GM19023 (cell line): ENCODE results near the gene CD300LG.

Experiments
- ATAC-seq: cut with Tn5 transposase; IDR thresholded peaks from one replicate; pipeline ENCODE4 v1.9.1; 2021; ENCODE audit warnings: mild to moderate bottlenecking, moderate library complexity; ENCODE audit not compliant: unreplicated experiment

Gene CD300LG

GRCh38 chr17:43905400-43905984 is 58.5 kb downstream of the CD300LG start:
- no peak for ATAC-seq

DNA sequence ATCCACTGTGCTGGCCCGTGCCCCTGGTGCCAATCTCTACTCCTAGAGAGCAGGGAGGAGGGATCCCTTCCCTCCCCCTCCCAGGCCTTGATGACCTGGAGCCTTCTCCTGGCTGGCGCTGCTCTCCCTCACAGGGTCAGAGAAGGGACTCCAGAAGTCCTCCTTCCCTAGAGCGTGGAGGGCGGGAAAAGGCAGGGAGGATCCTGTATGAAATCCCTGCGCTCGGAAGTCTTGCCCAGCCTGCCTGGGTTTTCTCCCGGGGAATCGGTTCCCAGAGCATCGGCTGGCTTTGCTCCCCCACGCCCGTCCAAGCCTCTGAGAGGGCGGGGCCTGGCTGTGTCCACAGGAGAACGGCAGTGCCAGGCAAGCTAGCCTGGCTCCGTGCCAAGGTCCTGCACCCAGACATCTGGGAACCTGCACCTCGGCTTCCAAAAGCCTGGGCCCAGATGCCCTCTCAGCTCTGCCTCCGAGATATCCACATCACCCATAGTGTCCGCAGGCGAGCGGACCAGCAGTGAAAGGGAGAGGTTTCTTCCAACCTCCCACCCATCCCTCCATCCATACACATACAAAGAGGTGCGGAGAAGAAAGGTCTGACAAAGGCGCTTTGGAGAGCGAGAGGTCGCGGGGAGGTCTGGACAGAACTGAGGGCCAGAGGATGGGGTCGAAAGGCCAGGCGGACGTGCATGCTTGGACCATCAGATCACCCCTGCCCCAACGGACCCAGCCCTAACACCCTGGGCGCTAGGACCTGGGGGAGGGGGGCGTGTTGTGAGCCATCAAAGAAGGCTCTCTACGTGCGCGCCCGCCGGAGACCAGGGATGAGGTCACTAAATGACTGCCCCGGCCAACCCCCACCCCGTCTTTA is 59.2 kb downstream of the CD300LG start:
- no peak for ATAC-seq

- no peak for ATAC-seq
Measured at GRCh38 chr17:43906951-43907424, 60.0 kb downstream of the CD300LG start.

DNA sequence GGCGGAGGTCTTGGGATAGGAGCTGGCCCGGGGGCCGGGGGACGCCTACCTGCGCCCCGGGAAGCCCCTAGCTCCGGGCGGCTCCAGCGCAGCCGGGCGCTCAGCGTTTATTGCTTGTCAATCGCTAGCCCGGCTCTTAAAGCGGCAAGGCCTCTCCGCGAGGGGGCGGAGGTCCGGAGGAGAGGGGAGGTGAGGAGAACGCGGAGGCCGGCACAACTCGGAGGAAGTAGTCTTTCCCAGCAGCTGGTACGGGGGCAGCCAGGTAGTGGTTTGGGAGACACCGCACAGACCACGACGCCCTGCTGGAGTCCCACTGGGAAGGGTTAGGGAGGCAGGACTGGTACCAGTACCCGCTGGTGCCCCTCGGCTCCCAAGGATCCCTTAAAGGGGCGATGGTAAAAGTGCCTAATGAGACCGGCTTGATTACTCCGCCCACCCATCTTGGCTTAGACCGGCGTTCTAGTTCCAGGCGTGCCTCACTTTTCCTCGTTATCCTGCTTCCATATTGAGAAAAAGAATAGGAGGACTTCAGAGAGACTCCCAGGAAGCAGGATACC is 60.5 kb downstream of the CD300LG start, which contains the start of gene MPP2:
Gene MPP2, minus strand, starts transcription at position 112 of the 557 bp plus-strand sequence. CDS start 3,076 bp downstream, outside the sequence.
- ATAC-seq, result no peak

DNA sequence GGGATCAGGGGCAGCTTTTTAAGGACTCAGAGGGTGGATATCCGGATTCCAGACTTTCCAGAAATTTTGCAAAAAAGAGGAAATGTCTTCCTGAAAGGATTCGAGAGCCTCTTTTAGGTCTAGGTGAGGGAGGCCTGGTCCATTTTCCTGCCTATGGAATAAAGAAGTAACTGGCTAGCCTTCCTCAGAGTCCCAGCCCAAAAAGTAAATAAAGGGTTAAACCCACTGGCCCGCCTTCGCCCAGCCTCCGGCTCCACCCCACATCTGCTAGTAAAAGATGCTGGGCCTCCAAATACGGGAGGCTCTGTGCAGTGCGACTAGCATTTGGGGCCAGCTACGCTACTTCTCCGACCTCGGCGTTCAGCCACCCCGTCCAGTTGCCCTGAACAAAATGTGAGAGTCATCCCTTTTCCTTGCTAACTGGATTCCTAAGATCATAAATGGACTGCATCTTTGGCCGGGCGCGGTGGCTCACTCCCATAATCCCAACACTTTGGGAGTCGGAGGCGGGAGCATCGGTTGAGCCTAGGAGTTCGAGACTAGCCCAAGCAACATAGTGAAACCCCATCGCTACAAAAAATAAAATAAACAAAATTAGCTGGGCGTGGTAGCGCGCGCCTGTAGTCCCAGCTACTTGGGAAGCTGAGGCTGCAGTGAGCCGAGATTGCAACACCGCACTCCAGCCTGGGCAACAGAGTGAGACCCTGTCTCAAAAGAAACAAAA is 61.2 kb downstream of the CD300LG start:
- ATAC-seq, result no peak

DNA sequence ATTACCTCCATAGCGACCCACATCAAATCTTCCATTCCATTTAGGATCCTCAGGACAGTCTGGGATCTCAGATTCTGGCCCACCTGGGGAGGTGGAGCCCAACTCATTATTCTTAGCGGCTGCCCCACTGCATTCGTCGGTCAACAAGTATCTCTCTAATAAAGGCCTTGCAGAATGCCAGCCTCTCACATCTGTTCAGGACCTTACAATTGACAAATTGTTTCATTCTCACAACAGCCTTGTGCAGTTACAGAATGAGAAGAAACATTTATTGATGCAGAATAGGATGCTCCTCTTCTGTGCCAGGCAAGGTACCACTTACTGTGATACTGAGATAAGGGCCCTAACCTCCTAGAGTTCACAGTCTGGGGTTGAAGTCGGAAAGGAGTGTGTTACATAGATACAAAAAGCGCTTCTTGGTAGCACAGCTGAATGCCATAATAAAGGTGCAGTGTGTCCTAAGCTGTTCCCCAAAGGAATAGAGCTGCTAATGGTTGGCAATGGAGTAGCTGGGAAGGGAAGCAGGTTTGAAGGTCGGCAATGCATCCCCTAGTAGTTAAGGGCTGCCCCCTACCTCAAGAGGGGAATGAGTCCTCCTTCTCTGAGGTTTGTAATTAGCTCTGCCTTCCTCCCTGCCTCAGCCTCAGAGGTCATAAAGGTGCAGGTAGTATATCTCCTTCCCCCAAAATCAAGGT is 62.7 kb downstream of the CD300LG start:
- ATAC-seq, result no peak

GRCh38 chr17:43911904-43912303 is 64.9 kb downstream of the CD300LG start:
- no peak for ATAC-seq

DNA sequence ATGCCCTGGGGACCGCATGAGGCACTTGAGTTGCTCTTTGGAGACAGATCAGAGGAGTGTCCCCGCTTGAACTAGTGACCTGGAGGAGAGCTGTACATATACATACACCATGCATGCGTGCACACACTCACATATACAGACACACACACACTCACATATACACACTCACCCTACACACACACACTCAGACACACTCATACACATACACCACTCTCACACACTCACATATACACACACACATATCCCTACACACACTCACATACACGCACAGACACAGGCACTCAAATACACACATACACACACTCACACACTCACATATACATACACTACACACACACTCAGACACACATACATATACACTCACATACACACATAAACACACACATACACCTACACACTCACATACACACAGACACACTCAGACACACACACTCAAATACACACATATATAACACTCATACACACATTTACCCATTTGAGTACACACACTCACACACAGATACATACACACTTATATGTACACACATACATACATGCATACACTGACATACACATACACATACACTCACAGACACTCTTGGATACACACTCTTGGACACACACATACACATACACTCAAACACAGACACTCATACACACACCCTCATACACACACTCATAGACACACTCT is 65.8 kb downstream of the CD300LG start:
- ATAC-seq, result no peak
